Measurements from ENCODE around the gene TMIGD1. TPM values are rescaled to one million over a fixed set of nuclear protein-coding genes. Genes with fewer than 3 reads are reported as not detected.
"Not testable (repeated sequence)": the region's sequence is repeated elsewhere in the genome, so short reads cannot be mapped to it uniquely, and the experiment has no call there.

Gene TMIGD1
- total and polyA plus RNA-seq, 7 donors = 0.71 to 97.8 (median 61.1) TPM; not detected in 3

DNA sequence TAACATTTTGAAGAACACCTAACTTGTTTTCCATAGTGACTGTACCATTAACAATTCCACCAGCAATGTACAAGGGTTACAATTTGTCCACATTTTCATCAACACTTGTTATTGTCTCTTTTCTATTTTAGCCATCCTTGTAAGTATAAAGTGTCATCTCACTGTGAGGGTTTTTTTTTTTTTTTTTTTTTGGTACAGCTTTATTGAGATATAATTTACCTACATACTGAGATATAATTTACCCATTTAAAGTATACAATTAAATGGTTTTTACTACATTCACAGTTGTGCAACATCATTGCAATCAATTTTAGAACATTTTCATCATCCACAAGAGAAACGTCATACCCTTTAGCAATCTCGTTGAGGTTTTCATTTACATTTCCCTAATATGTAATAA is 17.9 kb upstream of the TMIGD1 start:
- intact Hi-C loops (cut with DNase I) = no loop called here
- Histone ChIP-seq H3K9me3 (no peaks in the 10 kb centered on the region), H3K36me3 (no peaks in the 10 kb centered on the region), H3K4me3 (no peak overlapping the region), H3K27me3 (no peaks in the 10 kb centered on the region), H3K27ac (no peak overlapping the region), H3K4me1 (no peaks in the 10 kb centered on the region)
- no peak for DNase-seq
- TF ChIP-seq POLR2AphosphoS5 (IDR thresholded peaks at IDR 0.05) (no peak), POLR2A (IDR thresholded peaks at IDR 0.05) (no peak), EP300 (IDR thresholded peaks at IDR 0.05) (no peak)
- TF ChIP-seq, protein P1, sequence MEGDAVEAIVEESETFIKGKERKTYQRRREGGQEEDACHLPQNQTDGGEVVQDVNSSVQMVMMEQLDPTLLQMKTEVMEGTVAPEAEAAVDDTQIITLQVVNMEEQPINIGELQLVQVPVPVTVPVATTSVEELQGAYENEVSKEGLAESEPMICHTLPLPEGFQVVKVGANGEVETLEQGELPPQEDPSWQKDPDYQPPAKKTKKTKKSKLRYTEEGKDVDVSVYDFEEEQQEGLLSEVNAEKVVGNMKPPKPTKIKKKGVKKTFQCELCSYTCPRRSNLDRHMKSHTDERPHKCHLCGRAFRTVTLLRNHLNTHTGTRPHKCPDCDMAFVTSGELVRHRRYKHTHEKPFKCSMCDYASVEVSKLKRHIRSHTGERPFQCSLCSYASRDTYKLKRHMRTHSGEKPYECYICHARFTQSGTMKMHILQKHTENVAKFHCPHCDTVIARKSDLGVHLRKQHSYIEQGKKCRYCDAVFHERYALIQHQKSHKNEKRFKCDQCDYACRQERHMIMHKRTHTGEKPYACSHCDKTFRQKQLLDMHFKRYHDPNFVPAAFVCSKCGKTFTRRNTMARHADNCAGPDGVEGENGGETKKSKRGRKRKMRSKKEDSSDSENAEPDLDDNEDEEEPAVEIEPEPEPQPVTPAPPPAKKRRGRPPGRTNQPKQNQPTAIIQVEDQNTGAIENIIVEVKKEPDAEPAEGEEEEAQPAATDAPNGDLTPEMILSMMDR (IDR thresholded peaks at IDR 0.05) = no peak
- WGBS, 2 donors = 80 to 97% methylated on average over 2 of the region's 2 CpGs

DNA sequence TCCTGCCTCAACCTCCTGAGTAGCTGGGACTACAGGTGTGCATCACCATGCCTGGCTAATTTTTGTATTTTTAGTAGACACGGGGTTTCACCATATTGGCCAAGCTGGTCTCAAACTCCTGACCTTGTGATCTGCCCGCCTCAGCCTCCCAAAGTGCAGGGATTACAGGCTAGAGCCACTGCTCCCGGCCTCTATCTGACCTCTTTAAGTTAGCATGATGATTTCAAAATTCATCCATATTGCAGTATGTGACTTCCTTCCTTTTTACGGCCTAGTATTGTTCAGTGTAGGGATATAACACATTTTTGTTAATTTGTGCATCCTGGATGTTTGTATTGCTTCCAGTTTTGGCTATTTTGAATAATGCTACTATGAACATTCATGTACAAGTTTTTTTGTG is 17.4 kb upstream of the TMIGD1 start:
- 90 to 94% methylated on average over 4 of the region's 4 CpGs for WGBS, 2 donors
- intact Hi-C loops (cut with DNase I); H3K36me3 ChIP-seq; H3K27me3 ChIP-seq; H3K4me1 ChIP-seq; DNase-seq; H3K4me3 ChIP-seq; H3K9me3 ChIP-seq; H3K27ac ChIP-seq: not testable (repeated sequence)

DNA sequence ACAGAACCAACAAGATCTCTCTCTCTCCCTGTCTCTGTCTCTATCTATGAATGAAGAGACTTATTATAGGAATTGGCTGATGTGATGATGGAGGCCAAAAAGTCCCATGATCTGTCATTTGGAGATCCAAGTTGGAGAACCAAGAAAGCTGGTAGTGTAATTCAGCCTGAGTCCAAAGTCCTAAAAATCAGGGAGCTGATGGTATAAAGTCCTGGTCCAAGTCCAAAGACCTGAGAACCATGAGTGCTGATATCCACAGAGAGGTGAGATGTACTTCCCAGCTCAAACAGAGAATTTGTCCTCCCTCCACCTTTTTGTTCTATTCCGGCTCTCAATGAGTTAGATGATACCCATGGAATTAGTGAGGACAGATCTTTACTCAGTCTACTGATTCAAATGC is 15.4 kb upstream of the TMIGD1 start:
- no peaks in the 10 kb centered on the region for H3K4me1 ChIP-seq
- no peak overlapping the region for H3K27ac ChIP-seq
- intact Hi-C loops (cut with DNase I) = no loop called here
- no peaks in the 10 kb centered on the region for H3K36me3 ChIP-seq
- no peak for DNase-seq
- 91 to 100% methylated on average over 1 of the region's 1 CpG for WGBS, 2 donors
- no peak for TF ChIP-seq POLR2A (IDR thresholded peaks at IDR 0.05)
- TF ChIP-seq EP300 (IDR thresholded peaks at IDR 0.05) = no peak
- no peak for TF ChIP-seq POLR2AphosphoS5 (IDR thresholded peaks at IDR 0.05)
- TF ChIP-seq, protein P1 (IDR thresholded peaks at IDR 0.05) = no peak
- no peaks in the 10 kb centered on the region for H3K27me3 ChIP-seq
- no peaks in the 10 kb centered on the region for H3K9me3 ChIP-seq
- no peak overlapping the region for H3K4me3 ChIP-seq

DNA sequence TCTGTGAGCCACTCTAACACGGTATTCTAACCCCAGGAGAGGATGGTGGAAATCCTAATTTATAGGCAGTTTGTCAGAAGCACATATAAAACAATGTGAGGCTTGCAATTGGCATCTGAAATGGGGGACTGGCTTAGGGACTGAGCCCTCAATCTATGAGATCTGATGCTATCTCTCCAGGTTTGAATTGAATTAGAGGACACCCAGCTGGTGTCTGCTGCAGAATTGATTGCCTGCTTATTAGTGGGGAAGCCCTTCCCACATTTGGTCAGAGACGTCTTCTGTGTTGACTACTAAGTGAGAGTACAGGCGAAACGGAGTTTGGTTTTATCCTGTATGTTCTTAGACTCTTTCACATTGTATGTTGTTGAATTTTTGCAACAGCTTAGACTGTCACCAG is 13.6 kb upstream of the TMIGD1 start:
- Histone ChIP-seq H3K4me3 (no peak overlapping the region), H3K9me3 (no peaks in the 10 kb centered on the region), H3K27ac (no peak overlapping the region), H3K27me3 (no peaks in the 10 kb centered on the region), H3K36me3 (no peaks in the 10 kb centered on the region), H3K4me1 (no peaks in the 10 kb centered on the region)
- no peak for DNase-seq
- intact Hi-C loops (cut with DNase I) = no loop called here
- TF ChIP-seq, protein P1 (IDR thresholded peaks at IDR 0.05) = no peak
- TF ChIP-seq POLR2AphosphoS5 (IDR thresholded peaks at IDR 0.05) (no peak), POLR2A (IDR thresholded peaks at IDR 0.05) (no peak), EP300 (IDR thresholded peaks at IDR 0.05) (no peak)
- WGBS, 2 donors = 73 to 85% methylated on average over 4 of the region's 4 CpGs

DNA sequence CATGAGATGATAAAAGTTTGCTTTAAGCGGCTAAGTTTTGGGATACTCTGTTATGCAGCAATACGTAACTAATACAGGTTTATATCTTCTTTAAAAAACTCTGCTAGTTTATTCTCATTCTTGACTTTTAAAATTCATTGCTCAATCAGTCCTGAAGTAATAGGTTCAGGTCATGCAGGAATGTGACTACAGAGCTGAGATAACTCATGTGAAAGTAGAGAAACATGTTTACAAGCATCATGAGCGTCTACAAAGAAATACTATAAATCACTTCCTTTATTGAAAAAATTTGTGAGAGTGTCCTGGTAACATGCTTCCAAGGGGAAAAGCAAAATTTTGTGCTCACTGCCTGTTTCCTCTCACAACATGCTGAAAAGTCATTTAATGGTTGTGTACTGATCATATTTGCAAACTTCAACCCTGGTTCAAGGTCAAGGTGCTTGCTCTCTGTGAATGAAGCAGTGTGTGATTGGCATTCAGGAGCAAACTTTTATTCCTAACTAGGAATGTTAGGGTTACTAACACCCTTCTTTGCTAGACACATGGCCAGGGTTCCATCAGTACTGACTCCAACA is 12.5 kb upstream of the TMIGD1 start:
- no peaks in the 10 kb centered on the region for H3K27me3 ChIP-seq
- H3K4me1 ChIP-seq = no peaks in the 10 kb centered on the region
- no peak overlapping the region for H3K27ac ChIP-seq
- no peaks in the 10 kb centered on the region for H3K9me3 ChIP-seq
- DNase-seq = no peak
- intact Hi-C loops (cut with DNase I) = no loop called here
- no peaks in the 10 kb centered on the region for H3K36me3 ChIP-seq
- H3K4me3 ChIP-seq = no peak overlapping the region
- 79 to 84% methylated on average over 3 of the region's 3 CpGs for WGBS, 2 donors
- TF ChIP-seq POLR2A (IDR thresholded peaks at IDR 0.05) = no peak
- TF ChIP-seq, protein P1 (IDR thresholded peaks at IDR 0.05) = no peak
- no peak for TF ChIP-seq POLR2AphosphoS5 (IDR thresholded peaks at IDR 0.05)
- TF ChIP-seq EP300 (IDR thresholded peaks at IDR 0.05) = no peak
